Keratinocyte (primary cell): Measurements from ENCODE around the gene DDIT3. TPM values are rescaled to one million over a fixed set of nuclear protein-coding genes. Genes with fewer than 3 reads are reported as not detected.

ENCODE experiments used
- DNase-seq: peaks from one replicate; pipeline ENCODE4 v3.0.0-alpha.2; 2011; ENCODE audit warnings: low read depth, missing footprints, low spot score
- FAIRE-seq: peaks from 2 replicates; lab custom pipeline; 2011; peaks lifted over from hg19 to GRCh38; lab: Jason Lieb, UNC
- H2AFZ ChIP-seq: 2 replicates; pipeline ENCODE4 v1.6.0; 2012; ENCODE audit warnings: low read length, control low read depth, inconsistent platforms; ENCODE audit not compliant: control insufficient read depth
- H3K27ac ChIP-seq: 2 replicates; pipeline ENCODE4 v1.5.1; 2011; ENCODE audit warnings: low read length; ENCODE audit not compliant: control insufficient read depth, insufficient read depth
- H3K27me3 ChIP-seq: 3 replicates; pipeline ENCODE4 v1.6.0; 2011; ENCODE audit warnings: low read length; ENCODE audit not compliant: control insufficient read depth, insufficient read depth; ENCODE audit errors: extremely low read depth
- H3K36me3 ChIP-seq, 2 experiments: 2 replicates in 1 of 2; 3 replicates in 1 of 2; pipeline ENCODE4 v1.5.1; 2011; ENCODE audit warnings: low read length in 2 of 2, mild to moderate bottlenecking in 1 of 2; ENCODE audit not compliant: control insufficient read depth in 2 of 2, insufficient read depth in 2 of 2; ENCODE audit errors: extremely low read depth in 1 of 2
- H3K4me1 ChIP-seq: 3 replicates; pipeline ENCODE4 v1.5.1; 2011; ENCODE audit warnings: low read length; ENCODE audit not compliant: control insufficient read depth, insufficient read depth; ENCODE audit errors: extremely low read depth
- H3K4me2 ChIP-seq: 3 replicates; pipeline ENCODE4 v1.6.0; 2011; ENCODE audit warnings: low read depth, low read length; ENCODE audit not compliant: control insufficient read depth, insufficient read depth; ENCODE audit errors: extremely low read depth
- H3K4me3 ChIP-seq, 3 experiments: fragments of 200-600 bp in 1 of 3; sonication (generic) in 1 of 3; 2 replicates in 2 of 3; 3 replicates in 1 of 3; pipeline ENCODE4 v1.5.1; 2011 to 2016; ENCODE audit warnings: low read length in 3 of 3, mild to moderate bottlenecking in 3 of 3, control low read depth in 2 of 3, inconsistent platforms in 1 of 3, low read depth in 1 of 3, mixed read lengths in 1 of 3, mixed run types in 1 of 3, moderate library complexity in 1 of 3; ENCODE audit not compliant: control insufficient read depth in 2 of 3, insufficient read depth in 2 of 3; ENCODE audit errors: extremely low read depth in 1 of 3
- H3K79me2 ChIP-seq: 2 replicates; pipeline ENCODE4 v1.6.0; 2012; ENCODE audit warnings: low read length; ENCODE audit not compliant: control insufficient read depth, insufficient read depth
- H3K9ac ChIP-seq: 3 replicates; pipeline ENCODE4 v1.6.0; 2011; ENCODE audit warnings: low read length; ENCODE audit not compliant: control insufficient read depth, insufficient read depth; ENCODE audit errors: extremely low read depth
- H3K9me1 ChIP-seq: 3 replicates; pipeline ENCODE4 v1.6.0; 2011; ENCODE audit warnings: low read length; ENCODE audit not compliant: control insufficient read depth, insufficient read depth; ENCODE audit errors: extremely low read depth
- H3K9me3 ChIP-seq: 2 replicates; pipeline ENCODE4 v1.5.1; 2012; ENCODE audit warnings: low read depth, low read length; ENCODE audit not compliant: control insufficient read depth
- H4K20me1 ChIP-seq: 3 replicates; pipeline ENCODE4 v1.6.0; 2011; ENCODE audit warnings: low read length; ENCODE audit not compliant: control insufficient read depth, insufficient read depth; ENCODE audit errors: extremely low read depth
- CTCF ChIP-seq, 3 experiments: IDR thresholded peaks in 1 of 3; conservative IDR thresholded peaks in 1 of 3; optimal IDR thresholded peaks in 1 of 3; 2 replicates in 2 of 3; 3 replicates in 1 of 3; pipeline versions ENCODE3 to v1.5.1; 2011; ENCODE audit warnings: low read length in 3 of 3, mild to moderate bottlenecking in 3 of 3, moderate library complexity in 2 of 3, control low read depth in 1 of 3, inconsistent platforms in 1 of 3; ENCODE audit not compliant: insufficient read depth in 2 of 3; ENCODE audit errors: extremely low read depth in 1 of 3
- EZH2 ChIP-seq: IDR thresholded peaks from one replicate; pipeline ENCODE4 v1.6.1; 2012; ENCODE audit warnings: inconsistent platforms, mild to moderate bottlenecking, low read length, moderate library complexity
- dilution Hi-C: fragments of 300-500 bp; cut with MboI; formaldehyde crosslinking; loops from one replicate; pipeline ENCODE4 v1.7.0; 2020; ENCODE audit warnings: low sequenced_read_pairs; ENCODE audit not compliant: extremely low pct_ligation_motif_present
- polyA plus RNA-seq, 5 experiments: library from polyadenylated mRNA; depleted of rRNA in 3 of 5; stranded (reverse) in 3 of 5; stranded (forward) in 1 of 5; unstranded in 1 of 5; fragments of >200 nt; gene quantifications; 1 replicate in 1 of 5; 2 replicates in 3 of 5; 3 replicates in 1 of 5; pipeline versions ENCODE4 v1.2.1 to v1.2.3, GENCODE V29; 2011 to 2012; ENCODE audit warnings: missing spikeins in 2 of 5, low read depth in 1 of 5, low replicate concordance in 1 of 5

DDIT3 gene
- polyA plus RNA-seq, 1 donor (not counting 4 experiments of a cell fraction or from before 2014, with no cell fraction given): 25.6 TPM

GRCh38 chr12:57531836-57532235 lies 11.5 kb upstream of the DDIT3 start:
- Histone ChIP-seq H3K36me3 (peaks cover 49 to 51% of the 10 kb centered on the region in 2 experiments), H4K20me1 (no peaks in the 10 kb centered on the region)
- dilution Hi-C loops: no loop called here

GRCh38 chr12:57530396-57531142 lies 10.3 kb upstream of the DDIT3 start:
- TF ChIP-seq CTCF (optimal IDR thresholded peaks at IDR 0.05 in 1 of 3, IDR thresholded peaks at IDR 0.05 in 1 of 3, conservative IDR thresholded peaks at IDR 0.05 in 1 of 3; ENCODE audit: extremely low read depth in 1 of 3, insufficient read depth in 2 of 3, low read length in 3 of 3): no peak
- TF ChIP-seq EZH2: no peak
- DNase-seq: no peak
- no peak for FAIRE-seq
- peaks cover under 1% of the 10 kb centered on the region for H3K79me2 ChIP-seq
- H3K27me3 ChIP-seq: no peaks in the 10 kb centered on the region
- dilution Hi-C loops: no loop called here
- no peaks in the 10 kb centered on the region for H3K9me1 ChIP-seq
- H3K4me3 ChIP-seq: no peak overlapping the region
- no peak overlapping the region for H2AFZ ChIP-seq
- no peaks in the 10 kb centered on the region for H3K9me3 ChIP-seq
- peaks cover 48 to 55% of the 10 kb centered on the region in 2 experiments for H3K36me3 ChIP-seq
- H3K9ac ChIP-seq: no peak overlapping the region
- H3K4me2 ChIP-seq: no peak overlapping the region
- H3K27ac ChIP-seq: no peak overlapping the region
- no peaks in the 10 kb centered on the region for H4K20me1 ChIP-seq
- no peaks in the 10 kb centered on the region for H3K4me1 ChIP-seq

More at GRCh38 chr12:57531836-57532235, 11.5 kb upstream of the DDIT3 start:
- FAIRE-seq (no peak), DNase-seq (no peak)
- no peak overlapping the region for H3K9ac ChIP-seq
- H3K27me3 ChIP-seq: no peaks in the 10 kb centered on the region
- no peaks in the 10 kb centered on the region for H3K4me1 ChIP-seq
- H3K79me2 ChIP-seq: no peaks in the 10 kb centered on the region
- H3K9me3 ChIP-seq: no peaks in the 10 kb centered on the region
- TF ChIP-seq CTCF (optimal IDR thresholded peaks at IDR 0.05 in 1 of 3, IDR thresholded peaks at IDR 0.05 in 1 of 3, conservative IDR thresholded peaks at IDR 0.05 in 1 of 3; ENCODE audit: extremely low read depth in 1 of 3, insufficient read depth in 2 of 3, low read length in 3 of 3) (no peak), EZH2 (no peak)
- no peak overlapping the region for H3K4me3 ChIP-seq
- H3K4me2 ChIP-seq: no peak overlapping the region
- no peaks in the 10 kb centered on the region for H3K9me1 ChIP-seq
- no peak overlapping the region for H3K27ac ChIP-seq
- no peak overlapping the region for H2AFZ ChIP-seq
